ENCODE measurements around the gene MARCHF10. TPM values are rescaled to one million over a fixed set of nuclear protein-coding genes. Genes with fewer than 3 reads are reported as not detected.

MARCHF10 gene
- polyA plus RNA-seq, 3 donors, result not detected

GRCh38 chr17:62676952-62677596 is 131.0 kb downstream of the MARCHF10 start:
- 97% methylated on average over 14 of the region's 18 CpGs for WGBS (ENCODE audit: insufficient coverage)
- intact Hi-C loops (cut with micrococcal nuclease), result no loop called here

GRCh38 chr17:62676231-62676943 is 131.7 kb downstream of the MARCHF10 start:
- H4K20me1 ChIP-seq (ENCODE audit: insufficient read depth, low read length), result no peaks in the 10 kb centered on the region
- H2AFZ ChIP-seq (ENCODE audit: insufficient read depth, low read depth, low read length, poor library complexity, severe bottlenecking), result no peak overlapping the region
- Mint-ChIP-seq H3K27me3 (ENCODE audit: low read depth in 3 of 3) (no peaks in the 10 kb centered on the region), H3K27ac (no peak overlapping the region), H3K9me3 (peaks cover 0 to 3% (median 0%) of the 10 kb centered on the region in 7 donors), H3K4me3 (no peak overlapping the region), H3K4me1 (no peaks in the 10 kb centered on the region), H3K36me3 (no peaks in the 10 kb centered on the region)
- intact Hi-C loops (cut with micrococcal nuclease), result no loop called here
- no peak overlapping the region for H3K4me2 ChIP-seq (replicated peaks; ENCODE audit: extremely low read depth, low read length, poor library complexity, severe bottlenecking)
- no peaks in the 10 kb centered on the region for H3K36me3 ChIP-seq (replicated peaks in 1 of 2; ENCODE audit: control insufficient read depth in 1 of 2, insufficient read depth in 2 of 2, low read length in 2 of 2)
- no peak overlapping the region for H3K4me3 ChIP-seq (replicated peaks in 1 of 3; ENCODE audit: low read depth in 2 of 3, low read length in 3 of 3)
- no peak overlapping the region for H3K9ac ChIP-seq (ENCODE audit: insufficient read depth, low read length, poor library complexity, severe bottlenecking)
- no peaks in the 10 kb centered on the region for H3K79me2 ChIP-seq (ENCODE audit: insufficient read depth, low read length)
- H3K9me3 ChIP-seq (replicated peaks in 1 of 2; ENCODE audit: control insufficient read depth in 1 of 2, insufficient read depth in 1 of 2, low read length in 2 of 2), result no peaks in the 10 kb centered on the region
- TF ChIP-seq CTCF (IDR thresholded peaks at IDR 0.05), result no peak
- DNase-seq, result no peak
- H3K4me1 ChIP-seq (ENCODE audit: control insufficient read depth in 1 of 2, insufficient read depth in 2 of 2, low read length in 2 of 2), result no peaks in the 10 kb centered on the region
- no peak overlapping the region for H3K27ac ChIP-seq (ENCODE audit: low read depth in 1 of 2, low read length in 2 of 2)
- H3K27me3 ChIP-seq (ENCODE audit: control insufficient read depth in 2 of 2, insufficient read depth in 2 of 2, low read length in 2 of 2), result no peaks in the 10 kb centered on the region
- 91% methylated on average over 13 of the region's 16 CpGs for WGBS (ENCODE audit: insufficient coverage)

More at GRCh38 chr17:62676952-62677596, 131.0 kb downstream of the MARCHF10 start:
- no peak for TF ChIP-seq CTCF (IDR thresholded peaks at IDR 0.05)
- H3K4me1 Mint-ChIP-seq, result no peaks in the 10 kb centered on the region
- no peak overlapping the region for H2AFZ ChIP-seq (ENCODE audit: insufficient read depth, low read depth, low read length, poor library complexity, severe bottlenecking)
- no peaks in the 10 kb centered on the region for H3K27me3 Mint-ChIP-seq (ENCODE audit: low read depth in 3 of 3)
- H3K9ac ChIP-seq (ENCODE audit: insufficient read depth, low read length, poor library complexity, severe bottlenecking), result no peak overlapping the region
- H3K4me3 Mint-ChIP-seq, result no peak overlapping the region
- no peak overlapping the region for H3K27ac ChIP-seq (ENCODE audit: low read depth in 1 of 2, low read length in 2 of 2)
- H3K27me3 ChIP-seq (ENCODE audit: control insufficient read depth in 2 of 2, insufficient read depth in 2 of 2, low read length in 2 of 2), result no peaks in the 10 kb centered on the region
- H3K4me3 ChIP-seq (replicated peaks in 1 of 3; ENCODE audit: low read depth in 2 of 3, low read length in 3 of 3), result no peak overlapping the region
- no peak overlapping the region for H3K4me2 ChIP-seq (replicated peaks; ENCODE audit: extremely low read depth, low read length, poor library complexity, severe bottlenecking)
- H3K27ac Mint-ChIP-seq, result no peak overlapping the region
- no peaks in the 10 kb centered on the region for H3K79me2 ChIP-seq (ENCODE audit: insufficient read depth, low read length)
- no peaks in the 10 kb centered on the region for H4K20me1 ChIP-seq (ENCODE audit: insufficient read depth, low read length)
- peaks cover 0 to 3% (median 0%) of the 10 kb centered on the region in 7 donors for H3K9me3 Mint-ChIP-seq
- no peaks in the 10 kb centered on the region for H3K4me1 ChIP-seq (ENCODE audit: control insufficient read depth in 1 of 2, insufficient read depth in 2 of 2, low read length in 2 of 2)
- no peaks in the 10 kb centered on the region for H3K9me3 ChIP-seq (replicated peaks in 1 of 2; ENCODE audit: control insufficient read depth in 1 of 2, insufficient read depth in 1 of 2, low read length in 2 of 2)
- DNase-seq, result no peak
- H3K36me3 ChIP-seq (replicated peaks in 1 of 2; ENCODE audit: control insufficient read depth in 1 of 2, insufficient read depth in 2 of 2, low read length in 2 of 2), result no peaks in the 10 kb centered on the region
- no peaks in the 10 kb centered on the region for H3K36me3 Mint-ChIP-seq

All from CD14-positive monocyte (primary cell).